ENCODE measurements around the gene MOGAT2.

Gene MOGAT2

GRCh38 chr11:75721852-75722668 is 4.4 kb downstream of the MOGAT2 start:
- Histone ChIP-seq H3K36me3 (ENCODE audit: insufficient read depth, low read depth, low read length) (no peaks in the 10 kb centered on the region), H3K9me3 (ENCODE audit: insufficient read depth, low read depth, low read length) (no peaks in the 10 kb centered on the region), H3K4me3 (ENCODE audit: low read length) (no peak overlapping the region), H3K27me3 (ENCODE audit: insufficient read depth, low read length) (peaks cover 36% of the 10 kb centered on the region), H3K4me1 (ENCODE audit: insufficient read depth, low read length) (no peaks in the 10 kb centered on the region), H3K9ac (ENCODE audit: low read depth, low read length) (no peak overlapping the region), H3K27ac (ENCODE audit: low read length) (no peak overlapping the region)

- Histone ChIP-seq H3K9me3 (ENCODE audit: insufficient read depth, low read depth, low read length) (no peaks in the 10 kb centered on the region), H3K27me3 (ENCODE audit: insufficient read depth, low read length) (peaks cover 30% of the 10 kb centered on the region), H3K4me1 (ENCODE audit: insufficient read depth, low read length) (no peaks in the 10 kb centered on the region), H3K27ac (ENCODE audit: low read length) (no peak overlapping the region), H3K36me3 (ENCODE audit: insufficient read depth, low read depth, low read length) (no peaks in the 10 kb centered on the region), H3K4me3 (ENCODE audit: low read length) (no peak overlapping the region), H3K9ac (ENCODE audit: low read depth, low read length) (no peak overlapping the region)
Observed at GRCh38 chr11:75722669-75723042, 5.0 kb downstream of the MOGAT2 start.

GRCh38 chr11:75725547-75726320 is 8.1 kb downstream of the MOGAT2 start:
- Histone ChIP-seq H3K27ac (ENCODE audit: low read length) (no peak overlapping the region), H3K4me1 (ENCODE audit: insufficient read depth, low read length) (no peaks in the 10 kb centered on the region), H3K27me3 (ENCODE audit: insufficient read depth, low read length) (peaks cover 6% of the 10 kb centered on the region; the same call in 1 of the 2 replicates), H3K9ac (ENCODE audit: low read depth, low read length) (no peak overlapping the region), H3K9me3 (ENCODE audit: insufficient read depth, low read depth, low read length) (no peaks in the 10 kb centered on the region), H3K4me3 (ENCODE audit: low read length) (no peak overlapping the region), H3K36me3 (ENCODE audit: insufficient read depth, low read depth, low read length) (no peaks in the 10 kb centered on the region)

- Histone ChIP-seq H3K9me3 (ENCODE audit: insufficient read depth, low read depth, low read length) (no peaks in the 10 kb centered on the region), H3K4me1 (ENCODE audit: insufficient read depth, low read length) (no peaks in the 10 kb centered on the region), H3K4me3 (ENCODE audit: low read length) (no peak overlapping the region), H3K9ac (ENCODE audit: low read depth, low read length) (no peak overlapping the region), H3K27ac (ENCODE audit: low read length) (no peak overlapping the region), H3K36me3 (ENCODE audit: insufficient read depth, low read depth, low read length) (no peaks in the 10 kb centered on the region), H3K27me3 (ENCODE audit: insufficient read depth, low read length) (0 out of 2 replicates have a peak, but pooled peaks cover 4% of the 10 kb centered on the region)
Observed at GRCh38 chr11:75728992-75729391, 11.4 kb downstream of the MOGAT2 start.

- H3K4me1 ChIP-seq (ENCODE audit: insufficient read depth, low read length): no peaks in the 10 kb centered on the region
- H3K27ac ChIP-seq (ENCODE audit: low read length): no peak overlapping the region
- H3K9ac ChIP-seq (ENCODE audit: low read depth, low read length): no peak overlapping the region
- H3K9me3 ChIP-seq (ENCODE audit: insufficient read depth, low read depth, low read length): no peaks in the 10 kb centered on the region
- no peak overlapping the region for H3K4me3 ChIP-seq (ENCODE audit: low read length)
- no peaks in the 10 kb centered on the region for H3K36me3 ChIP-seq (ENCODE audit: insufficient read depth, low read depth, low read length)
- H3K27me3 ChIP-seq (ENCODE audit: insufficient read depth, low read length): 0 out of 2 replicates have a peak, but pooled peaks cover 4% of the 10 kb centered on the region
Observed at GRCh38 chr11:75731095-75731494, 13.5 kb downstream of the MOGAT2 start.

GRCh38 chr11:75733071-75733430 is 15.4 kb downstream of the MOGAT2 start:
- Histone ChIP-seq H3K36me3 (ENCODE audit: insufficient read depth, low read depth, low read length) (no peaks in the 10 kb centered on the region), H3K27me3 (ENCODE audit: insufficient read depth, low read length) (0 out of 2 replicates have a peak, but pooled peaks cover 4% of the 10 kb centered on the region), H3K4me1 (ENCODE audit: insufficient read depth, low read length) (no peaks in the 10 kb centered on the region), H3K4me3 (ENCODE audit: low read length) (no peak overlapping the region), H3K27ac (ENCODE audit: low read length) (no peak overlapping the region), H3K9ac (ENCODE audit: low read depth, low read length) (no peak overlapping the region), H3K9me3 (ENCODE audit: insufficient read depth, low read depth, low read length) (no peaks in the 10 kb centered on the region)

GRCh38 chr11:75733431-75734107 is 15.9 kb downstream of the MOGAT2 start:
- H3K4me1 ChIP-seq (ENCODE audit: insufficient read depth, low read length): no peaks in the 10 kb centered on the region
- no peak overlapping the region for H3K27ac ChIP-seq (ENCODE audit: low read length)
- H3K36me3 ChIP-seq (ENCODE audit: insufficient read depth, low read depth, low read length): no peaks in the 10 kb centered on the region
- H3K9me3 ChIP-seq (ENCODE audit: insufficient read depth, low read depth, low read length): no peaks in the 10 kb centered on the region
- H3K27me3 ChIP-seq (ENCODE audit: insufficient read depth, low read length): 0 out of 2 replicates have a peak, but pooled peaks cover 4% of the 10 kb centered on the region
- no peak overlapping the region for H3K4me3 ChIP-seq (ENCODE audit: low read length)
- H3K9ac ChIP-seq (ENCODE audit: low read depth, low read length): no peak overlapping the region

- Histone ChIP-seq H3K9me3 (ENCODE audit: insufficient read depth, low read depth, low read length) (no peaks in the 10 kb centered on the region), H3K27me3 (ENCODE audit: insufficient read depth, low read length) (no peaks in the 10 kb centered on the region), H3K4me1 (ENCODE audit: insufficient read depth, low read length) (no peaks in the 10 kb centered on the region), H3K9ac (ENCODE audit: low read depth, low read length) (no peak overlapping the region), H3K4me3 (ENCODE audit: low read length) (no peak overlapping the region), H3K36me3 (ENCODE audit: insufficient read depth, low read depth, low read length) (no peaks in the 10 kb centered on the region), H3K27ac (ENCODE audit: low read length) (no peak overlapping the region)
Observed at GRCh38 chr11:75734491-75735180, 17.0 kb downstream of the MOGAT2 start.

- no peaks in the 10 kb centered on the region for H3K27me3 ChIP-seq (ENCODE audit: insufficient read depth, low read length)
- H3K27ac ChIP-seq (ENCODE audit: low read length): no peak overlapping the region
- H3K36me3 ChIP-seq (ENCODE audit: insufficient read depth, low read depth, low read length): no peaks in the 10 kb centered on the region
Observed at GRCh38 chr11:75735181-75735845, 17.7 kb downstream of the MOGAT2 start.

GRCh38 chr11:75737314-75737713 is 19.7 kb downstream of the MOGAT2 start:
- H3K4me3 ChIP-seq (ENCODE audit: low read length): no peak overlapping the region
- no peaks in the 10 kb centered on the region for H3K36me3 ChIP-seq (ENCODE audit: insufficient read depth, low read depth, low read length)
- H3K4me1 ChIP-seq (ENCODE audit: insufficient read depth, low read length): no peaks in the 10 kb centered on the region
- H3K27me3 ChIP-seq (ENCODE audit: insufficient read depth, low read length): no peaks in the 10 kb centered on the region; the same call in 1 of the 2 replicates
- H3K9me3 ChIP-seq (ENCODE audit: insufficient read depth, low read depth, low read length): no peaks in the 10 kb centered on the region
- no peak overlapping the region for H3K27ac ChIP-seq (ENCODE audit: low read length)
- no peak overlapping the region for H3K9ac ChIP-seq (ENCODE audit: low read depth, low read length)

More at GRCh38 chr11:75735181-75735845, 17.7 kb downstream of the MOGAT2 start:
- no peaks in the 10 kb centered on the region for H3K4me1 ChIP-seq (ENCODE audit: insufficient read depth, low read length)
- no peak overlapping the region for H3K4me3 ChIP-seq (ENCODE audit: low read length)
- H3K9ac ChIP-seq (ENCODE audit: low read depth, low read length): no peak overlapping the region
- H3K9me3 ChIP-seq (ENCODE audit: insufficient read depth, low read depth, low read length): no peaks in the 10 kb centered on the region

GRCh38 chr11:75740681-75741080 is 23.0 kb downstream of the MOGAT2 start:
- Histone ChIP-seq H3K27me3 (ENCODE audit: insufficient read depth, low read length) (peaks cover 13% of the 10 kb centered on the region; the same call in 1 of the 2 replicates), H3K4me1 (ENCODE audit: insufficient read depth, low read length) (no peaks in the 10 kb centered on the region), H3K36me3 (ENCODE audit: insufficient read depth, low read depth, low read length) (no peaks in the 10 kb centered on the region), H3K9ac (ENCODE audit: low read depth, low read length) (no peak overlapping the region), H3K9me3 (ENCODE audit: insufficient read depth, low read depth, low read length) (no peaks in the 10 kb centered on the region), H3K4me3 (ENCODE audit: low read length) (no peak overlapping the region), H3K27ac (ENCODE audit: low read length) (no peak overlapping the region)
